GM11168 (cell line): Measurements from ENCODE around the gene C10orf88.

Experiments used
- in situ Hi-C: fragments of 300-500 bp; cut with MboI; formaldehyde crosslinking; loops from one replicate; pipeline ENCODE4 v1.12.0; 2022; ENCODE audit warnings: low sequenced_read_pairs; ENCODE audit not compliant: unreplicated experiment

C10orf88 gene

GRCh38 chr10:122953902-122954730 is at the start of gene C10orf88:
Gene C10orf88, minus strand, starts transcription at chr10:122954227. Its CDS starts 49 bp downstream, at chr10:122954178.
- in situ Hi-C loops, result no loop called here

DNA sequence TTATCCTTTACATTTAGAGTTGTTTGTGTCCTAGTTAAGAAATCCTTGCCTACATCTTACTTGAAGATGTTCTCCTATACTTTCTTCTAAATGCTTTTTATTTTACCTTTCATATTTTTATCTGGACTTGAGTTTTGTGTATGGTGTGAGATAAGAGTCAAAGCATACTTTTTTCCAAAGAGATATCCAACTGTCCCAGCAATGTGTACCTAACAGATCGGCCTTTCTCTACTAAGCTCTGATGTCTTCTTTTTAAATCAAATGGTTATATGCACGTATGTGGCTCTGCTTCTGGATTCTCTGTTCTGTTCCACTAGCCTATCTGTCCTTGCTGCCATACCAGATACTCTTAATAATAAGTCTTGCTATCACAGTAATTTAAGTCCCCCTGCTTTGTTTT is 47.3 kb upstream of the C10orf88 start:
- in situ Hi-C loops, result no loop called here

DNA sequence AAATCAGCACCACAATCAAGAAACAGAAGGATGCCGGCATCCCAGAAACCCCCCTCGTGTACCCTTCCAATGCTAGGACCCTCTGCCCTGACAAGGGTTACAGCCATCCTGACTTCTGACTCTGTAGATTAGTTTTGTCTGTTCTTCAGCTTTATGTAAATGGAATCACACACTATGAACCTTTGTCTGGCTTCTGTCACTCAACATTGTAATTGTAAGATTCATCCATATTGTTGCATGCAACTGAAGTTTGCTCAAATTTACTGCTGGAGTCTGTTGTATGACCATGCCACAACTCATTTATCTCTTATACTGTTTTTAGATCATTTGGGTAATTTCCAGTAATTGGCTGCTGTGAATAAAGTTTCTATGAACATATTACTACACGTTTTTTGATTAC is 46.1 kb upstream of the C10orf88 start:
- in situ Hi-C loops, result no loop called here

GRCh38 chr10:122999347-122999746 is 45.3 kb upstream of the C10orf88 start:
- in situ Hi-C loops, result no loop called here

DNA sequence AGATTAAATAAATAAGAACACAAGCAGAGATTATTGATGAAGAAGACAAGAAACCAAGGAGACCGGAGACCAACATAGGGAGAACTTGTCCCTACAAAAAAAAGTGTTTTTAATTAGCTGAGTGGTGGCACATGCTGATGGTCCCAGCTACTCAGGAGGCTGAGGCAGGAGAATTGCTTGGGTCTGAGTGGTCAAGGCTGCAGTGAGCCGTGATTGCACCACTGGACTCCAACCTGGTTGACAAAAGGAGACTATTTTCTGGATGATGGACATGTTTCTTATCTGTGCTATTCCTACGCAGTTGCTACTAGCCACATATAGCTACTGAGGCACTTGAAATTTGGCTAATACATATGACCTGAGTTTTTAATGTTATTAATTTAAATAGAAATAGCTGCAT is 44.9 kb upstream of the C10orf88 start:
- in situ Hi-C loops, result no loop called here

- in situ Hi-C loops, result no loop called here
Observed at GRCh38 chr10:122998360-122998917, 44.4 kb upstream of the C10orf88 start.

DNA sequence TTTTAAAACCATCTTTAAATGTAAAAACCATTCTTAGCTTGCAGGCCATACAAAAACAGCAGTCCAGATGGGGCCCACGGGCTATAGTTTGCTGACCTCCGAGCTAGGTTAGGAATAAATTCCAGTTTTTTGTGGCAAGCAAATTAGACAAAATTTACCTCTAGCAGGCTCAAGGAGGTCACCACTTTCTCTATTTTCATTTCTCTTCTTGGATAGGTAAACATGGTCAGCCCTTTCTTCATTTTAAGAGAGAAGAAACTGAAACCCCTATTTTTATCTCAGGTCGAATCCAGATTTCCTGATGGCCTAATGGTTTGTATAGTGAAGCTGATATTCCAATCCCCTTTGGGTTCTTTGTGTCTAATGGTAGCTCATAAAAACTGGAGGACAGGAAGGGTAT is 43.8 kb upstream of the C10orf88 start:
- in situ Hi-C loops, result no loop called here

- in situ Hi-C loops, result no loop called here
Observed at GRCh38 chr10:122995936-122996335, 41.9 kb upstream of the C10orf88 start.

DNA sequence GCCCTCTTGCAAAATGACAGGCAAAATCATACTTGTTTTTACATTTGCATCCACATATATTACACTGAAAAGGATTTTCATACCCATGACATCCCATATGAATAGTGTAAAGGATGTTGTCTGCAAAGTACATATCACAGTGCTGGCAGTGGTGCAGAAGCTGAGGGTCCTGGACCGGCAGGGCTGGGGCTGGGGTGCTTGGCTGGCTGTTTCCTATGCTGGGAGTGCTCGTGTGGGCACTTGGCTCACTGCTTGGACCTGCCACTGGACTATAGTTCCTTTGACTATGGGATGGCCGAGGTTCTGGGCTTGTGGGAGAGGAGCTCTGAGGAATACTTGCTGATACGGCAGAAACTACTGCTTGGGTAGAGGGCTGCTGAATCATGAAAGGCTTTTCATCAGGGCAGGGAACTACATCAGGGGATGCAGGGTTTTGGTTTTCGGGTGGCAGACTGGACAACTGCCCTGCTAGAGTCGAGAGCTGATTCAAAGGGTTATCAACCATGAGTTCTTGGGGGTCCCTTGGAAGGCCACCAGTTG is 39.8 kb upstream of the C10orf88 start:
- in situ Hi-C loops, result no loop called here

GRCh38 chr10:122992031-122992585 is 38.1 kb upstream of the C10orf88 start:
- in situ Hi-C loops, result no loop called here

GRCh38 chr10:122990278-122990677 is 36.3 kb upstream of the C10orf88 start:
- in situ Hi-C loops, result no loop called here

DNA sequence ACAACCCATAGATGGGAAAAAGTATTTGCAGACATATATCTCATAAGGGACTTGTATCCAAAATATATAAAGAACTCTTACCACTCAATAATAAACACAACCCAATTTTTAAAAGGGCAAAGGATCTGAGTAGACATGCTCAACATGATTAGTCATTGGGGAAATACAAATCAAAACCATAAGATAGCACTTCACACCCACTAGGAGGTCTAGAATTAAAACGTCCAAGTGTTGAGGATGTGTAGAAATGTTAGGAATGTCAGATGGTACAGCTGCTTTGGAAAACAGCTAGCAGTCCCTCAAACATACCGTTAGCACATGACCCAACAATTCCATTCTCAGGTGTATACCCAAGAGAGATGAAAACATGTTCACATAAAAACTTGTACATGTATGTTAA is 34.5 kb upstream of the C10orf88 start:
- in situ Hi-C loops, result no loop called here

- in situ Hi-C loops, result no loop called here
Observed at GRCh38 chr10:122986335-122986734, 32.3 kb upstream of the C10orf88 start.

- in situ Hi-C loops, result no loop called here
Observed at GRCh38 chr10:122984708-122985107, 30.7 kb upstream of the C10orf88 start.

- in situ Hi-C loops, result no loop called here
Observed at GRCh38 chr10:122983898-122984297, 29.9 kb upstream of the C10orf88 start.

GRCh38 chr10:122981066-122981464 is 27.0 kb upstream of the C10orf88 start:
- in situ Hi-C loops, result no loop called here

DNA sequence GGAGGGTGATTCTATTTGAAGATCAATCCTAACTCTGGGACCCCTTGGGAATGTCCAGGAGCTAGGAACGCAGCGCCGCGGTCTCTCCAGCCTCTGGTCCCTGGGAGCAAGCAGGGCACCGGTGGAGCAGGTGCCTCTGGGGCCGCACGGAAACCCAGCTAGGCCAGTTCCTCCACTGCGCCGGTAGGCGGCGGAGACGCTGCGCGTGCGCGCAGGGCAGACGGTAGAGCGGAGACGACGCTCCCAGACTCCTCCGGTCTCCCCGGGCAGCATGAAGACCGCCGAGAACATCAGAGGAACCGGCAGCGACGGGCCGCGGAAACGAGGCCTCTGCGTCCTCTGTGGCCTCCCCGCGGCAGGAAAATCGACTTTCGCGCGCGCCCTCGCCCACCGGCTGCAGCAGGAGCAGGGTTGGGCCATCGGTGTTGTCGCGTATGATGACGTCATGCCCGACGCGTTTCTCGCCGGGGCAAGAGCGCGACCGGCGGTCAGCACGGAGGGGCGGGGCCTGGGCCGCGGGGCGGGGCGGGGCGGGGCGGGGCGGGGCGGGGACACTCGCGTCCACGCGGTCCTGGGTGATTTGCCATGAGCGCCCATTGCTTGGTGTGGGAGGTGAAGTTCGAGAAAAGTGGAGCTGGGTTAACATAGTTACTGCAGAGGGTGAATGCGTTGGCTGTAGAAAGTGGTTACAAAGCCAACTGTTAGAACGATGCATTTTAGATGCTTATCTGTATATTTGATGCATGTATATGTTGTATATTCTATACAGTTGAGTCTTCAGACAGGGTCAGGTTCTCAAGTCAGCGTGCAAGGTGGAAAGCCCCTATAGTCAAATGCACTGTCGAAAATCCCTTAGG is 26.4 kb upstream of the C10orf88 start, which contains the start of gene PSTK:
Gene PSTK, plus strand, starts transcription at position 193 of the 857 bp plus-strand sequence. Its CDS starts 79 bp downstream, at position 272.
- in situ Hi-C loops, result no loop called here

GRCh38 chr10:122974543-122975064 is 20.6 kb upstream of the C10orf88 start:
- in situ Hi-C loops, result no loop called here

- in situ Hi-C loops, result no loop called here
Observed at GRCh38 chr10:122974023-122974422, 20.0 kb upstream of the C10orf88 start.

DNA sequence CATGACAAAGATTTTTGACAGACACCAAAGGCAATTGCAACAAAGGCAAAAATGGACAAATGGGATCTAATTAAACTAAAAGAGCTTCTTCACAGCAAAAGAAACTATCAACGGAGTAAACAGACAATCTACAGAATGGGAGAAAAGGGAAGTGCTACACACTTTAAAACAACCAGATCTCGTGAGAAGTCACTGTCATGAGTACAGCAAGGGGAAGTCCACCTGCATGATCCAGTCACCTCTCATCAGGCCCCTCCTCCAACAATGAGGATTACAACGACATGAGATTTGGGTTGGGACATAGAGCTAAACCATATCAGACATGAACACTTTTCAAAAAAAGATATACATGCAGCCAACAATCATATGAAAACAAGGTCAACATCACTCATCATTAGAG is 14.7 kb upstream of the C10orf88 start:
- in situ Hi-C loops, result no loop called here
